HG03103 (cell line): ENCODE measurements around the gene EPYC.
A peak's percentile ranks its signal among the peaks of the same experiment; 100 is the strongest.

Source experiments
- ATAC-seq: cut with Tn5 transposase; IDR thresholded peaks from one replicate; pipeline ENCODE4 v1.9.1; 2021; ENCODE audit warnings: low read depth; ENCODE audit not compliant: unreplicated experiment

The EPYC gene, protein sequence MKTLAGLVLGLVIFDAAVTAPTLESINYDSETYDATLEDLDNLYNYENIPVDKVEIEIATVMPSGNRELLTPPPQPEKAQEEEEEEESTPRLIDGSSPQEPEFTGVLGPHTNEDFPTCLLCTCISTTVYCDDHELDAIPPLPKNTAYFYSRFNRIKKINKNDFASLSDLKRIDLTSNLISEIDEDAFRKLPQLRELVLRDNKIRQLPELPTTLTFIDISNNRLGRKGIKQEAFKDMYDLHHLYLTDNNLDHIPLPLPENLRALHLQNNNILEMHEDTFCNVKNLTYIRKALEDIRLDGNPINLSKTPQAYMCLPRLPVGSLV

DNA sequence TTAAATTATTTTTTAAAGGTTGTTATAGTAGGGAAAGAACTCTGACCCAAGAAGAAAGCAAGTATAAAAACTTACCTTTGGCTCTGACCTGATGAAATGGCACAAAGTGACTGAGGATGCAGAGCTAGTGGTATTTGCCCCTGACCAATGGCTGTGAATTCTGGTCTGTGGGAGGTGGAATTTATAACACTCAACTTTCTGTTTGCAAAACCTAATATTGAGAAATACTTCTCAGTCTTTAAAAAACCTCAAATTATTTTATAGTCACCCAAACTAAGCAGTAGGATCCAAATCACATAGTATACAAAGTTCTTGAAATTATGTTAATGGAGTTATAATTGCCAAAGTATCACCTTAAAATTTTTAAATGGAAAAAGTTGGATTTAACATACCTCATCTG is at the start of gene EPYC:
Gene EPYC (minus strand): TSS at position 101 of the 400 bp plus-strand sequence. CDS start 2,407 bp downstream, outside the sequence.
- no peak for ATAC-seq

DNA sequence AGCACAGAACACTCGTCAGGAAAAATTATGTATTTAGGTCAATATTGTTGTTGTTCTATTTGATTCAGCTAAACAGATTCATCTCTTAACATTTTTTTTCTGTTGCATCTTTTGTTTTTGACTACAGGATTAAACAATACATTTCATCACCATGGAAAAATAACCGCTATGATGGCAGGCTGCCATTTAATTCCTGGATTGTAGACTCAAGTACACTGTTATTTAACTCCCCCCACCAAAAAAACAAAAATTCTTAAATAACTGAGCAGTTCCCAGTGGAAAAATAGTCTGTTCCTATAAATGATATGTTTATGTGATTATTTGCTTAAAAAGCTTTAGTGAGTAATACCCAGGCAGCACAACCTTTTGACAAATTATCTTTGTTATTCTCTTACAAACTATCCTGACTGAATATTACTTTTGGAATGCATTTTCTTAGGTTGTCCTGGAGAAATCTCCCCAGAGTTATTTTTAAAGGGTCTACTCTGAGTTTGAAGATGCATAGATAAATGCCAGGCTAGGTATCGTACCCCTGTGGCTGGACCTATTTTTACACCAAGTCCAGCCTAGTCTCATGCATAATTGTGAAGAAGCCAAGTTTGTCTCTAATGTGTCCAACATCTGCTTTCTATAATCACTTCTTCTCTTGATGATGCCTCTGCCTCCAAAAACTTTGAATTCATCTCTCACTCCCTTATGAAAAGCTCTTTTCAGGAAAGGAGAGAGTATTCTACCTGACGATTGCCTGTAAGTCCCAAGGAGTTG is 49.4 kb upstream of the EPYC start:
- ATAC-seq: no peak

DNA sequence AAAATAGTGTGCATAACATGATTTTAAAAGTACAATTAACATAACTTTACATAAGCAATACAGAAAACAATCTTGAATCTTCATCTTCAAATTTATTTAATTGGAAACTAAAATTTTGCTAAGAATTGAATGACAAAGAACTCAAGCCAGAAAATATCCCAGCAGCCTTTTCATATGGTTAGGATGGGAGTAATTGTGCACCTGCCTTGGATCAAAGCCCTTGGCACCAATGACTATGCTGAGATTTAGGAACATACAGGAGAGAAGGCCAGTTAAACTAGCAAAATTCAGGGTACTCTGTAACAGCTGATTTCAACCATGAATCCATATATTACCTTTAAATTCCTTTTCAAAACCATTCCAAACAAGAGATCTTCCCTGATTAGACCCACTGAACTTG is 47.3 kb upstream of the EPYC start:
- ATAC-seq: no peak

DNA sequence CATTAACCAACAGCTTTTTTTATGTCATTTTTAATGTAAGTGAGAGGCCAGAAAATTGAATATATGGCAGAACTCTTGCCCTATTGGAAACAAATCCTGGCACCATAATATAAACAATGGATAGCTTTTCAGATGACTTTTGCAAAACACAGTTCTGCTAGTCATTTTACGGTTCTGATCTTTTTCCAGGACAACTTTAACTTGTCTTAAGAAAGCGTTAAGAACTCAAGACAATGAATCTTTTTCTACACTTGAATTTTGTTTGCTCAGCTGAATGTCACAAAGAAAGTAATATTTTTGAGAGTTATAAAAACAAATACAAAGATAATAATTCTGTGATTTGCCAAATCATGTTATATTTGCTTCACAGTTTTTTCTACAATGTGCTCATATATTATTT is 39.8 kb upstream of the EPYC start:
- ATAC-seq: no peak

DNA sequence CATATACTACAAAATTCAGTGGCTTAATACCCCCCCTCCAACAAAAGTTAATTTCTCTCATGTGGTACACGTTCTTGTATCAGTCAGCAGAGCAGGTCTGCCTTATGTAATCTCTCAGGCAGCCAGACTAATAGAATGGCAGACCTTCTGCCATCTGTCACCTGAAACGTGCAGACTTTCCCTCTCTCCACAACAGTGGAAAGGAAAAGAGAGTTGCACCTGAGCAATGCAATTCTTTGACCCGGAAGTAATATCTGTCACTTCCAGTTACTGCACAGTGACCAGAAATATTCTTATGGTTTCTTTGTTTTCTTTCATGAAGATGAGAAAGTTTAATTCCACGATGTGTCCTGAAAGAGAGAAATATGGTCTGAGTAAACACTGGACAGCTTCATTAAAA is 38.6 kb upstream of the EPYC start:
- no peak for ATAC-seq

DNA sequence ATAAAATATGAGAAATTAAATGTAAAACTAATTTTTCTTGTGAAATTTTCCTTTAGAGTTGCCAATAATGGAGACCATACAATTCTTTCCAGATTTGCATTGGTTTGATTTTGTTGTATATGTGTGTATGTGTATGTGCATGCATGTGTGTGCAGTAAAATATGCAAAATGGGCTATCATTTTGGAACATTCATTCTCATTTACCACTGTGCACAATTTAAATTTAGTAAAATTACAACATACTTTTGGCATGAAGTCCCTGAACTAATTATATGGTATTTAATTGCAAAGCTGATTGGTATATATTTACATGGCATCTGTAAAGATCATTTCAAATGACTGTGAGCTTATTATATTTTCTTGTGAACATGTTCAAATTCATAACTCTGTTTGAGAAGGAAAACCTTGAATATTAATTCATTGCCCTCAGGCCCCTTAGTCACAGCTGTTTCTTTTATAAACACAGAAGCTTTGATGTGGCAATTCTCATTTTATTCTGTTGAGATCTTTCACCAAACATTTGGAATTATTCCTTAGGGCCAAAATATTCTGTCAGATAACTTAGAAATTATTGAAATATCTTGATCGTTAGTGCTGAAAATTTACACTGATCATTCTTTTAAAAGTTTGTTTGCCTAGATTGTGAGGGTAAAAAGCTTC is 35.5 kb upstream of the EPYC start:
- no peak for ATAC-seq

DNA sequence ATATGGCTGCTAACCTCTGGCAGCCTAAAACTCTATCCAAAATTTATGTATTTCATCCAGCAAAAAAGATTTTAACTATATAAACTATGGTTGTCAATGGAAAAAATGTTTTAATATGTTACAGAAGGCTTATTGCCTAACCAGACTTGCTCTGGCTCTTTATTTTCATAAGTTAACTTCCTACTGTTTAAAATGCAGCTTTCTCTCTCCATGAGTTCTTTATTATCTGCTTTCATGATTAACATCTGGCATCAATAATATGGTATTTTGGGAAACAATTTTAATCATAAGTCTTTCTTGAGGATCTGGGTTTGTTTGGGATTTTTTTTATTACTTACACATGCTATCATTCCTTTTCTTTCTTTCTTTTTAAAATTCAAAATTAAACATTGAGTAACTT is 32.5 kb upstream of the EPYC start:
- ATAC-seq: no peak

DNA sequence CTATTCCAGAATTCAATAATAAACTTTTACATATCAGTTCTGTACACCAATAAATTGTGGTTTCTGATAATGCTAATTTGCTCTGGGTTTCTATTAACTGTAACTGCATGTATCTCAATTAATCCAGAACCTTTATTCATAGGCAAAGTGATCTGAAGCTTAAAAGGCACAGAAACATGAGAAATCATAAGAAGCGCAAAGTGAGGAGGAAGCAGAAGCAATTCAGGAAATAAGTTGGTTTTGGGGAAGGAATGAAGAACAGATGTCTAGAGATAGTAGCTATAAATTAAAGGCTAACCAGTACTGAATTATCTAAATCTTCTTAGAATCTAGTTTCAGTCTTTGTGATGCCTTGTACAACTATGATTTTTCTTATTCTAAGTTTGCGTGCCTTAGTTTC is 28.5 kb upstream of the EPYC start:
- no peak for ATAC-seq

DNA sequence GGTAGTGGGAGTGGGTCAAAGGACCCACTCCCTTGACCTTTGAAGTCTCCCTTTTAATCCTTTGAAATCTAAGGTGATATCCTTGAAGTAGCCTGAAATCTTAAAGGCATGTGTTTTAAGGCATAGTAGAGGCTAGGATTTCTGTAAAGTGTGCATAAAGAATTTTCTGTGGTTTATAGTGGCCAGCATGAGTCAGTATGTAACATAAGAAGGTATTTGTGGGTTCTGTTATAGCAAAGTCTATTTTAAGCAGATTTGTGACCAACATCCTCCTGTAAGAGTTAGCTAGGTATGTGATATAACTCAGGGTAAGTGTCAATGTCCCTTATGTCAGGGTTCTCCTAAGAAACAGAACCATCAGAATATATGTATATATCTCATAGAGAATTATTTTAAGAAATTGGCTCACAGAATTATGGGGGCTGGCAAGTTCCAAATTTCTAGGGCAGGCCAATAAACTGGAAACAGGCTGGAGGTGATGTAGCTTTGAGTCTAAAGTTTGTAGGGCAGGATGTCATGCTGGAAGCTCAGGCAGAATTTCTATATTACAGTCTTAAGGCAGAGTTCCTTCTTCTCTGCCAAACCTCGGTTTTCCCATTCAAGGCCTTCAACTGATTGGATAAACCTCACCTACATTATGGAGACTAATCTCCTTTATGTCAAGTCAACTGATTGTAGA is 18.7 kb upstream of the EPYC start:
- peak; percentile 64 for ATAC-seq

DNA sequence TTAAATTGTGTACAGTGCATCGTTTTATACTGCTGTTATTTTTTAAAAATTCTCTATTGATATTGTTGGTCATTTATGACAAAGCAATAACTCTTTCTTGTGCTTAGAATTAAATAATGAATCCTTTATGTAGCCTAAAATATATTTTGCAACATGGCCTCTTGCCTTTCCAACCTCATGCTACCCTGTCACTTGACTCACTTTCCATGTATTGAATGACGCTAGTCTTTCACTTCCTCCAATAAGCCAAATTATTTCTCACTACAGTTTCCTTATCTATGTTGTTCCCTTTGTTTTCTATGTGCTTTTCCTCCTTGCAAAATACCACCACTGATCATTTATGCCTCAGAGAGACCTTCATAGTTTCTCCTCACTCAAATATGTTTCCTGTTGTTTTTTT is 16.3 kb upstream of the EPYC start:
- ATAC-seq: no peak

DNA sequence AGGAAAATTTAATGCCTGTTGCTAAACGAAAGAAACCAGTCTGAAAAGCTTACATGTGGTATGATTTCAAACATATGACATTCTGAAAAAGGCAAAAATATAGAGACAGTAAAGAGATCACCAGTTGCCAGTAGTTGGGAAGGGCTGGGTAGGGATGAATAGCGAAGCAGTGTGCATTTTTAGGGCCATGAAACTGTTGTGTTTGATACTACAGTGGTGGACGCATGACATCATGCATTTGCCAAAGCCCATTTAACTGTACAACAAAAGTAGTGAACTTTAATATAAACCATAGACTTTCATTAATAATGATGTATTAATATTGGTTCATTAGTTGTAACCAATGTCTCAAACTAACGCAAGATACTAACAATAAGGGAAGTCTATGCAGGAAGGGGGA is 14.7 kb upstream of the EPYC start:
- ATAC-seq: no peak

DNA sequence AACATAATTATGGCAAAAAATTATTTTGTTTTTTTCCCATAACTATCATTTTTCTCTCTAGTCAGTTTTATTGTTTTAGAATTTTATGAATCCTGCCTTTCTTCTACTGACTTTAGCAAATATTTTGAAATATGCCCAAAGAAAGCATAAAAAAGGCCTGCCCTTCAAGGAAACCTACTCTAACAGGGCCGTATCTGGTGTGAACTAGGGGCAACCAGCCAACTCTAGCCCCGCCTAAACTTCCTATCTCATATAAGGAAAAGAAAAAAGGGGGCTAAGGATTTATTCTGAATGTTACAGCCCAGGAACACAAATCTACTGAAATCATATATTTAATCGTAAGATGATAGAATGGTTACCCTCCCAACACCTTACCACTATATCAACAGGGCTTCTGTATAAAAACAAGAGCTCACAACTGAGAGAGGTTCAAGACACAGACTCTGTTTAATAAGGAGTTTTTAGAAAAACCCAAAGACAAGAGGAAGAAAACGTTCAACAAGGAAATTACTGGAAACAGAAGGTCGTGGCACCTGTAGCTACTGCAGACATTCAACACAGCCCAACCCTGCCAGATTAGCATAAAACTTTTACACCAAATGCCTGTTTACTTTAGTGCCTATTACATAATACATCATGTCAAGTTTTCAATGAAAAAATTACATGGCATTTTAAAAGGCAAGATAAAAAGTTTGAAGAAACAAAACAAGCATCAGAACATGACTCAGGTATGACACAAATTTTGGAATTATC is 12.9 kb upstream of the EPYC start:
- no peak for ATAC-seq

DNA sequence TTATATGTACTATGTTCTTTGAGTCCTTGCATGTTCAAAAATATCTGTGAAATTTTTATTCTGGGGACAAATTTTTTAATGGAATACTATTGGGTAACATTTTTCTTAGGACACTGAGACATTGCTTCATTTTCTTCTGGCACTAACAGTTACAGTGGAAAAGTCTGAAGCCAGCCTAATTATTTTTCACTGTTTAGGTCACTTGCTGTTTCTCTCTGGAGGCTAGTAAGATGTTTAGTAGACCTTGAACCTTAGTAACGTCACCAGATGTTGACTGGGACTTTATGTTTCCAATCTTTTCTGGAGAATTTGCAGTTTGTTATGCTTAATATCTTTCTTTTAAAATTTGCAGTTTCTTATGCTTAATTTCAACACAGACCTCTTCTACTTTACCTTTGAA is 12.3 kb upstream of the EPYC start:
- no peak for ATAC-seq

DNA sequence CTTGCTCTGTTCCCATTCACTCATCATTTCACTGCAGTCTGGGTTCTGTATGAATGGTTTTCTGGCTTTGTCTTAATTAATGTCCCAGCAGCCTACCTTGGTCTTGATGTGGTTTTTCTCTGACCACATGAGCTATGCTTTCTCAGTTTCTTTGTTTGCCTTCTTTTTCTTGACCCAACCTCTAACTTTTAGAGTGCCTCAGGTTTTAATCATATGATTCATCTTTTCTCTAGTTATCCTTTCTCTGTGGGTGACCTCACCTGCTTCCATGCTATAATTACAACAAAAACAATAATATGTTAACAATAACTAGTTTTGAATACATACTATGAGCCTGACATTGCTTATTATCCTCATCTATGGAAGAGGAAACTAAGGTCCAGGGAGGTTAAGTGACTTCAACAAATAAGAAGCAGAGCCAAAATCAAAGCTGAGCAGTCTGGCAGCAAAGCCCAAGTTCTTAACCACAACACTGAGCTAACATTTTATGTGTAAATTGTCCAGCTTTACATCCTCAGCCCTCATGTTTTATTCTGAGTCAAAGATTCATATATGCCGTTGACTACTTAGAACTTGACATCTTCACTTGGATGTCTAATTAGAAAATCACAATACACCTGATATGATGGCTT is 4.7 kb upstream of the EPYC start:
- ATAC-seq: peak; percentile 77

DNA sequence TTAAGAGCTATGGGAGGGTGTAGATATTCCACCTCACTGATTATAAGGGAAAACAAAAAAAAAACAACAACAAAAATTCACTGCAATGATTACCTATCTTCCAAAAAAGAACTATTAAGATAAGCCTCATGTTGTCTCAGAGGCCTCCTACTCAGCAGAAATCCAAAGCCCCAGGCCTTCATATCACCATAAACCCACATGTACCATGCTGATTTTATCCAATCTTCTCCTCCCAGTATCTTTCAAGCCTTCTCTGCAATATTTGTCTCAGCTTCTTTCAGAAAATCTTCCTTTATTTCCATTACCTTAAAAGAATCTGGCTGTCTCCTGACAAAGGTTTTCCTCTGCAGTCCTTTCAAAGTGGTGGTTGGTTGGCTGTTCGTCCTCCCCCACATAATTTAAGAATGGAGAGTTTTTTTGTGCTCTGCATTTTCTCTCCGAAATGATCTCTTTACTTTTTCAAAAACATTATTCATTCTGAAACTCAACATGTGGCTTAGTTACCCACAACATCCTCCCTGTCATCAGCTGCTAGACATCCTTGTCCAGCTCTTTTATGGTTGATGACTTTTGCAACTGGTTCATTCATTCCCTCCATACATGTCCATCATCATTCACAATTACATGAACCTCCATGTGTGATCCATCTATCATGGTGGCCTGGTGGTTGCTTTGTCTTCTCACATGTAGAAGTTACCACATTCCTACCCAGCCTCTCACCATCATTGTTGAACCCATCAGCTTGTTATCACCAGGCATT is 2.9 kb upstream of the EPYC start:
- ATAC-seq: peak; percentile 70

DNA sequence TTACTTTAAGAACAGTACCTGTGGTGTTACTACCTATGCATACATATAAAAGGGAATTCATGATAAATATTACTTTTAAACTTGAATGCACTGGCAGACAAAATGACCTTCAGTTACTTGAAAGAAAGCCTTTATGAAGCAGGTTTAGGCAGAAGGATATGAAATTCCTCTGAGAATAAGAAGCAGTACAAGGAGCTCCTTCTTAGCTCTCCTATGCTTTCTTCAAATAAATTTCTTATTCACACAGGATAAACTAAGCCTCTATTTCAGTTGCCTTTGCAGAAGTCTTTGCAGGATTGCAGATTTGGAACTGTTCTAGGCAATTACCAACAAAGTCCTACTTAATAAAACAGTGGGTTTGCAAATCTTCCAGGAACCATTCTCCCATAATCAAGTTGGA is 1.0 kb downstream of the EPYC start:
- ATAC-seq: no peak

DNA sequence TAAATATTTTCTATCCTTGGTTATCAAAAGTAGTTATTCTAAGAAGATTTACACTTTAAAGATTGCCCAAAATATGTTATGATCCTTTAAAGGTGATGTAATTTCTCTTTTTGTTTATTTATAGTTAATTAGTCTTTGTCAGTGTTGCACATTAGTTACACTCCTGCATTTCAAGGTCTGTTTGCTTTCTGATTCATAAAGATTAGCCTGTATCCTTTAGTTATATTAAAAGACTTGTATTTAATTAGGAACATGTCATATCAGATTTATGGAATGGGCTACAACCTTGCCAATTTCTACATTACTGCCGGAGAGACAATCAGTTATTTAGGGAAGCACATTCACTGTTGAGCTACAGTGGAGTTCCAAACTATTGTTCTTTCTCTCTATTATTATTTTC is 3.5 kb downstream of the EPYC start:
- ATAC-seq: no peak

DNA sequence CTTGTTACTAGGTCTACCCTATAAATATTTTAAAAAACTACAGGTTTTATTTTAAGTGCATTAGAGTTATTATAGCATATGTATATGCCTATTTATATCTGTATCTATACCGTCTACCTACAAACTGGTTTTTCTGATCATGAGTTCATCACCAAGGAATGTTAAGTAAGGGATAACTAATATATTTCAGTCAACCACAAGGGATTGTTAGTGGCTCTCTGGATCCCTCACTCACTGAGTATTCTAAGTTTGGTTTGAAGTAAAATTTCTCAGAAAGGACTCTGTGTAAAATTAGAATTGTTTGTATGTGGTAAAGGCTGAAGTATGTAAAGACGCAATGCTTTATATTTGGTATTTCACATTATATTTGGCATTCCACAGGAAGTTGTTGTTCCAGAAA is 4.8 kb downstream of the EPYC start:
- no peak for ATAC-seq

DNA sequence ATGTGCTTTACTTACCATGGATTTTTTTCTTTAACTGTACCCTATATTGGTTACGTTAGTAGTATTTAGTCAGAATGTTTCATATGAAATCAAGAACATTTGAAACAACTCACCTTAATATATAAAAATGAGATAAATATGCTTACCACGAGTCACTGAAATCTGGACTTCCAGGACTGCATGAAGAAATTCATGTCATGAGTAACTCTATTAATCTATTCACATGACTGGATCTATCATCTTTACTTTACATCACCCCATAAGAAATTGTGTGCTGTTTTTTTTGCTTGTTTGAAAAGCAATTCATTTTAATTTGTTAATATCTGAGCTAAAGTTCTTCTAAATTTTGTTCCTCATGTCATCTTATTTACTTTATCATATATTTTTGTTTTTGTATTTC is 5.2 kb downstream of the EPYC start:
- ATAC-seq: no peak
